Left renal cortex interstitium (tissue), 4 donors: Measurements from ENCODE around the gene RAB6B. TPM values are rescaled to one million over a fixed set of nuclear protein-coding genes. Genes with fewer than 3 reads are reported as not detected.

Experiments used
- DNase-seq, 4 donors: peaks; one replicate each; pipeline ENCODE4 v3.0.0-alpha.2; 2013; ENCODE audit warnings: low read depth in 4 of 4, low spot score in 2 of 4, missing footprints in 1 of 4
- polyA plus RNA-seq, 4 donors: library from polyadenylated mRNA; unstranded; fragments of 120-200 nt; gene quantifications; one replicate each; pipeline ENCODE4 v1.2.1, GENCODE V29; 2013; ENCODE audit not compliant: insufficient read length in 4 of 4

The RAB6B gene
- polyA plus RNA-seq, 4 donors = 15.8 to 17.8 (median 16.8) TPM

DNA sequence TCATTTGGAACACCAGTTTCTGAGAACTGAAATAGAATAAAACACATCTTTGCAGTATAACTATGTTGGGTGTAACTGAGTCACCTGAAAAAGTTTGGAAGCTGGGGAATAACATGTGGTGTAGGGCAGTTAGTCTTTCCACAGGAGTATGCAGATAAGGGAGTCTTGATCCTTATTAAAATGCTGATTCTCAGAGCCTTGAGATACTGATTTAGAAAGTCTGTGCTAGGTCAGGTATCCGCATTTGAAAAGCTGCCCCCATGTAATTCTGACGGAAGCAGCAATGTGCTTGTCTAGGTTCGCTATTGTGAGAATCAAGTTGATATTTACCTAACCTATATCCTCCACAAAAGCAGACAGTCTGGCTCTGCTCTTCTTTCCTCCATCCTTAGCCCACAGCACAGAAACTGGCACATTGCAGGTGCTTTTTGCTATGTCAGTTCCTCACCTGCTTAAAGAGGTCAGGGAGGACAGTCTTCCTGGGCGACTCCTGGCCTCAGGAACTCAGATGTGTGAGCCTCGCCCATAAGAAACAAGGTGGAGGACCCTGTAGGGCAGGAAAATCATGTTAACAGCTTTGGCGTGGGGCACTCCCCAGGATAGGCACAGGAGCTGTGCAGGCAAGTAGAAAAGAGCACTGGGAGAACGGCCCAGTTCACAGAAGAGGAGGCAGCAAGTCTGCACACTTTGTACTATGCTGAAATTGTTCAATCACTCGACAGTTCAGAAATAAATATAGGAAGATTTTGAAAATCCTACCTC lies 117.7 kb downstream of the RAB6B start:
- no peak for DNase-seq

DNA sequence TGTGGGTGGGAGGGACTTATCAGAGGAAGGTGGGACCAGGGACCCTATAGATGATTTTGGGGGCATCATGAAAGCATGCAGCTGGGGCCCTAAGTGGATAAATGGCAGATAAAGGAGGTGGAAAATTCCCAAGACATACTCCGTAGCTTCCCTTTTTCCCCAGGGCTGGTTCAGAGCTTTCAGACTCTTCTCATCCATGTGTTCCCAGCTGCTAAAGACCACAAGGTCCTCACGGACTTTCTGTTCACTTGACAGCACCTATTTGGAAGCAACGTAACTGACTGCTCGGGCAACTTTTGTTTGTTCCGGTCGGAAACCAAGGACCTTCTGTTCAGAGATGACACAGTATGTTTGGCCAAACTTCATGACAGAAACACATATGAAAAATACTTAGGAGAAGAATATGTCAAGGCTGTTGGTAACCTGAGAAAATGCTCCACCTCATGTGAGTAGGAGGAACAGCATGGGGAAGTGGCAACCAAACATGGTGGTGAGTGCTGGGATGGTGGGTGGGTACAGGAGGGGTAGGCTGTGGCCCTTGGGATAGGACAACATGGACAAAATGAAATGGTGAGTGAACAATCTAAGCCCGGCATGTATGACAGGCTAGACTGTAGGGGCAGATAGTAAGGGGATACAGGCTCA lies 118.8 kb downstream of the RAB6B start:
- no peak for DNase-seq

DNA sequence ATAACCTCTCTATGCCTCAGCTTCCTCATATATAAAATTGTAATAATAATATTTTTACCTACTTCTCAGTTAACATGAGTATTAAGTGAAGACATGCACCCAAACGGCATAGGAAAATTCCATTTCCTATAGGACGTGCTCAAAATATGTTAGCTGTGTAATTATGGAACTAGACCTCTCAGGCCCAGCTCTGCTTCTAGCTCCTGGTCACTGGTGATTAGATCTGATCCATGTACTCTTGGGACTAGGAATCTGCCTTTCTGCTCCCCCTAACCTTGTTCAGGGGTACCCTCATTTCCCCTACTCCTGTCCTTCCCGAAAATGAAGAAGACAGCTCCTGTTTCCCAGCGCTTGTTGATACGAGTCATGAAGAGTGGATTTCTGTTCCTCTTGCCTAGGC lies 119.8 kb downstream of the RAB6B start:
- no peak for DNase-seq

DNA sequence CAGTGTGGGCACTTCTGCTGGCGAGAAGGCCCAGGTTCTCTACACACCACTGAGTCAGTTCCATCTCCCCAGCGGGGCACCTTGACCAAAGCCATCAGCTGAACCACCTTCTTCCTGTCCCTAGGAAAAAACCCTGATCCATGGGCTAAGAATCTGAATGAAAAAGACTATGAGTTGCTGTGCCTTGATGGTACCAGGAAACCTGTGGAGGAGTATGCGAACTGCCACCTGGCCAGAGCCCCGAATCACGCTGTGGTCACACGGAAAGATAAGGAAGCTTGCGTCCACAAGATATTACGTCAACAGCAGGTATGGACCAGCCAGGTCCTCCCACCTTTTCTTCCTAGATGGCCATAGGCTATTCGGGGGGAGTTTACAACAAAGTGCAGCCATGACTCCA lies 120.4 kb downstream of the RAB6B start:
- no peak for DNase-seq

Other genes starting within 250 kb of the RAB6B start
- gene TOPBP1, start 233.9 kb downstream of the RAB6B start, polyA plus RNA-seq = 10 to 100 TPM; 36.0 to 47.6 (median 44.5) TPM
- 100 to 1,000 TPM in 1 of 4 donors, 1 to 10 TPM in 3; 2.5 to 106 (median 5.6) TPM for gene TF, start 149.5 kb downstream of the RAB6B start, polyA plus RNA-seq
- gene SRPRB, start 90.1 kb downstream of the RAB6B start, polyA plus RNA-seq = 10 to 100 TPM; 44.7 to 56.1 (median 50.8) TPM
- 10 to 100 TPM; 16.8 to 21.6 (median 17.9) TPM for gene SLCO2A1, start 134.0 kb upstream of the RAB6B start, polyA plus RNA-seq